ENCODE measurements around the gene SLC7A1.

GRCh38 chr13:29566206-29566605 is 29.3 kb downstream of the SLC7A1 start:
- no peak for TF ChIP-seq POLR2AphosphoS5 (IDR thresholded peaks at IDR 0.05; ENCODE audit: low read depth, low read length)
- TF ChIP-seq CREB1 (IDR thresholded peaks at IDR 0.05), result no peak
- TF ChIP-seq EGR1 (IDR thresholded peaks at IDR 0.05; ENCODE audit: borderline replicate concordance, low read depth, low read length), result no peak
- no peak for TF ChIP-seq MAX (IDR thresholded peaks at IDR 0.05)
- TF ChIP-seq RFX5 (IDR thresholded peaks at IDR 0.05; ENCODE audit: borderline replicate concordance, low read depth, low read length), result no peak
- TF ChIP-seq BCL11A (IDR thresholded peaks at IDR 0.05; ENCODE audit: low read depth in 2 of 2, low read length in 2 of 2), result no peak
- no peak for TF ChIP-seq CTCF (IDR thresholded peaks at IDR 0.05; ENCODE audit: control extremely low read depth in 1 of 3, insufficient read depth in 1 of 3, low read depth in 1 of 3, low read length in 3 of 3)
- no peak for TF ChIP-seq CEBPB (IDR thresholded peaks at IDR 0.05; ENCODE audit: low read depth, low read length)
- TF ChIP-seq CHD2 (IDR thresholded peaks at IDR 0.05; ENCODE audit: low read length), result no peak

All from H1 (cell line).